ENCODE data around the gene LIMCH1. TPM values are rescaled to one million over a fixed set of nuclear protein-coding genes. Genes with fewer than 3 reads are reported as not detected.
A peak's percentile ranks its signal among the peaks of the same experiment; 100 is the strongest.

Gene LIMCH1
- total and polyA plus RNA-seq, 7 donors = 0.46 to 26.0 (median 6.7) TPM

GRCh38 chr4:41514766-41515481 is 23.0 kb upstream of the LIMCH1 start:
- 86 to 87% methylated on average over 14 of the region's 14 CpGs for WGBS, 2 donors
- no peak for DNase-seq
- H3K4me1 ChIP-seq = peaks cover 0 to 4% (median 0%) of the 10 kb centered on the region in 4 donors

GRCh38 chr4:41517121-41517520 is 20.8 kb upstream of the LIMCH1 start:
- WGBS, 2 donors = 20 to 66% methylated on average over 4 of the region's 4 CpGs
- no peak for DNase-seq
- no peak for TF ChIP-seq EP300 (IDR thresholded peaks at IDR 0.05)
- TF ChIP-seq CTCF (IDR thresholded peaks at IDR 0.05) = no peak
- no peak for TF ChIP-seq POLR2A (IDR thresholded peaks at IDR 0.05)
- no peak for TF ChIP-seq POLR2AphosphoS5 (IDR thresholded peaks at IDR 0.05)
- H3K9me3 ChIP-seq = no peaks in the 10 kb centered on the region
- no peak overlapping the region for H3K4me3 ChIP-seq
- H3K27me3 ChIP-seq = no peaks in the 10 kb centered on the region
- no peaks in the 10 kb centered on the region for H3K36me3 ChIP-seq
- H3K4me1 ChIP-seq = peaks cover 0 to 4% (median 0%) of the 10 kb centered on the region in 4 donors
- intact Hi-C loops (cut with DNase I) = no loop called here
- no peak overlapping the region for H3K27ac ChIP-seq

More at GRCh38 chr4:41514766-41515481, 23.0 kb upstream of the LIMCH1 start:
- Histone ChIP-seq H3K9me3 (no peaks in the 10 kb centered on the region), H3K27me3 (no peaks in the 10 kb centered on the region), H3K4me3 (no peak overlapping the region), H3K27ac (no peak overlapping the region), H3K36me3 (no peaks in the 10 kb centered on the region)
- TF ChIP-seq POLR2A (IDR thresholded peaks at IDR 0.05) (no peak), EP300 (IDR thresholded peaks at IDR 0.05) (no peak), POLR2AphosphoS5 (IDR thresholded peaks at IDR 0.05) (no peak), CTCF (IDR thresholded peaks at IDR 0.05) (no peak)
- intact Hi-C loops (cut with DNase I) = no loop called here

GRCh38 chr4:41517747-41518146 is 20.2 kb upstream of the LIMCH1 start:
- H3K36me3 ChIP-seq = no peaks in the 10 kb centered on the region
- WGBS, 2 donors = 93 to 94% methylated on average over 1 of the region's 1 CpG
- H3K27me3 ChIP-seq = no peaks in the 10 kb centered on the region
- intact Hi-C loops (cut with DNase I) = no loop called here
- TF ChIP-seq EP300 (IDR thresholded peaks at IDR 0.05) = no peak
- no peak overlapping the region for H3K4me3 ChIP-seq
- DNase-seq = no peak
- peaks cover 0 to 4% (median 0%) of the 10 kb centered on the region in 4 donors for H3K4me1 ChIP-seq
- no peak overlapping the region for H3K27ac ChIP-seq
- no peaks in the 10 kb centered on the region for H3K9me3 ChIP-seq

- TF ChIP-seq POLR2AphosphoS5 (IDR thresholded peaks at IDR 0.05) (no peak), CTCF (IDR thresholded peaks at IDR 0.05) (no peak), POLR2A (IDR thresholded peaks at IDR 0.05) (no peak), EP300 (IDR thresholded peaks at IDR 0.05) (no peak)
- intact Hi-C loops (cut with DNase I) = no loop called here
- Histone ChIP-seq H3K4me3 (no peak overlapping the region), H3K27ac (no peak overlapping the region), H3K36me3 (no peaks in the 10 kb centered on the region), H3K27me3 (no peaks in the 10 kb centered on the region), H3K4me1 (no peaks in the 10 kb centered on the region), H3K9me3 (no peaks in the 10 kb centered on the region)
- whole genome bisulfite sequencing, 2 donors = 67 to 73% methylated on average over 4 of the region's 4 CpGs
- DNase-seq = no peak
These were observed 13.5 kb upstream of the LIMCH1 start for GRCh38 chr4:41524425-41524824.

GRCh38 chr4:41525129-41525528 is 12.8 kb upstream of the LIMCH1 start:
- no peak overlapping the region for H3K4me3 ChIP-seq
- intact Hi-C loops (cut with DNase I) = no loop called here
- no peaks in the 10 kb centered on the region for H3K36me3 ChIP-seq
- H3K27me3 ChIP-seq = no peaks in the 10 kb centered on the region
- no peaks in the 10 kb centered on the region for H3K9me3 ChIP-seq
- 90% methylated on average over 11 of the region's 11 CpGs for WGBS, 2 donors
- no peak overlapping the region for H3K27ac ChIP-seq
- H3K4me1 ChIP-seq = no peaks in the 10 kb centered on the region
- TF ChIP-seq POLR2AphosphoS5 (IDR thresholded peaks at IDR 0.05) (peak in 1 of 4 donors; percentile 62), EP300 (IDR thresholded peaks at IDR 0.05) (peak in 1 of 4 donors; percentile 7), POLR2A (IDR thresholded peaks at IDR 0.05) (no peak)
- no peak for DNase-seq
